GM18873 (cell line): Measurements from ENCODE around the gene FOXD3.

Experiments used
- ATAC-seq: cut with Tn5 transposase; IDR thresholded peaks from one replicate; pipeline ENCODE4 v1.9.1; 2021; ENCODE audit warnings: mild to moderate bottlenecking, moderate library complexity, moderate number of reproducible peaks; ENCODE audit not compliant: unreplicated experiment, low FRiP score

FOXD3 gene

DNA sequence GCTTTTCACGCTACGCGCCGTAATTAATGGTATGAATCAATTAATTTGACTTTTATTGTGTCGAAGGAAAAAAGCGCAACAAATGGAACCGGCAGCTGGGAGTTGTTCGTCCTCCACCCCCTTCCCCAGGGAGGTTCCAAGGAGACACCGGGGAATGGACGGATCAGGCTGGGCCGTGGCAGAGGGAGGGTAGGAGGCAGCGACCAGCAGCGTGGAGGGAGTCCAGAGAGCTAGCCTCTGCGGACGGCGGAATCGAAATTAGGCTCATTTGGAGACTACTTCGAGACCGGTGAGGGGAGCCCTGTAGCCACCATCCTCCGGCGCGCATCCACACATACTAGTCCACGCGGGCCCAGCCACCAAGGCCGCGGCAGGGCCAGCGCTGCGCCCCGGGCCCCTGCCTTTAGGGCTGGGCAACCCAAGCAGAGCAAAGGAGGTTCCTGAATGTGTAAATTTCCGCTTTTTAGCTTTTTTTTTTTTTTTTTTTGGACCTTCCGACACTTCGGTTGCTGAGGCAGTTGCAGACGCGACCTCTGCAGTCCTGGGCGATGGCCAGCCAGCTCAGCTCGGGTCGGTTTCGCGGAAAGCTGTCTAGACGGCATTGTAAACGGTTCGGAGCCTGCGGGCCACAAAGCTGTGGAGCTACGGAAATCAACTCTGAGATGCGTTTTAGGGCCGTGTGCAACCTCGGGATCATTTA lies 2.2 kb upstream of the FOXD3 start:
- ATAC-seq = no peak

DNA sequence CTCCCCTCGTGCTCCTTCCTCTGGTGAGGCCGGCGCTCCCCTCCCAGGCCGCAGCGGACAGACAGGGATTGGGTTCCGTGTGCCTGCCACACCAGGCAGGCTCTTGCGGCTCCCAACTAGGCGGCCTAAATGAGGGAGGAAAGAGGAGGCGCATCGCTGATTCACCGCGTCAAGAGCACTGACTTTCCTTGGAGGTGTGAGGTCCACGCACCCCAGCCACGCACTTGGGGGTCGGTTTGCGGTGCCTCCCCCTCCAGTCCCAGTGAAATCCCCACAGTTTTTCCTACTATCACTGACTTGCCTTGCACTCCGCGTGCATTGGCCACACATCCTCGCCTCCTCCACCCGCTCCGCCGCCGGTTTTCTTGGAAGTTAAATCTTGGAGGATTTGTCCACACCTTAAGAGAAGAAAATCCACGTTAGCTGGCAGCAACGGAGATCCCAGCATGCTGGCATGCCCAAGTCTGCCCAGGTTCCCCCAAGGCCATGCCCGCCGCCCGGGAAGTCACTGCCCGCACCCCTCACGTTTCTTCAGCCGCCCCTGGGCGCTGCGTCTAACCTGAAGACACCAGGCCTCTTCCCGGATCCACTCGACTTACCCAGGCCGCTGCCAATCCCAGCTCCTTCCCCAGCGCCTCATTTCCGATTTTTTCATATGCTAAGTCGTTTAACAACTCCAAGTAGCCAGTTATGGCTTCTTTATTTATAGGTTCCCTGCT lies 1.1 kb upstream of the FOXD3 start:
- no peak for ATAC-seq

DNA sequence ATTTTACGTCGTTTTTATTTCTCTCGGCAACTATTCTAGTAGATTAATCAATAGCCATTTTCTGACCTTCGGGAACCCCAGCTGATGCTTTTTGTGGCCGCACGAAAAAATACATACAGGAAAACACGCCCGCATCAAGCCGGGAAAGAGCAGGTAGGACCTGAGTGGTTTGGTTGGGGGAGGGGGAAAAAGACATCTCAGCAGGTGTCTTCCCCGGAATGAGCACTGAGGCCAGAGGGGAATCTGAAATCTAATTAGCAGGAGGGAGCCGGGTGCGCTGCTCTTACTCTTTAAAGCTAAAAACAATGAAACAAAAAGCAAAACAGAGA lies 618 bp upstream of the FOXD3 start:
- ATAC-seq = no peak

DNA sequence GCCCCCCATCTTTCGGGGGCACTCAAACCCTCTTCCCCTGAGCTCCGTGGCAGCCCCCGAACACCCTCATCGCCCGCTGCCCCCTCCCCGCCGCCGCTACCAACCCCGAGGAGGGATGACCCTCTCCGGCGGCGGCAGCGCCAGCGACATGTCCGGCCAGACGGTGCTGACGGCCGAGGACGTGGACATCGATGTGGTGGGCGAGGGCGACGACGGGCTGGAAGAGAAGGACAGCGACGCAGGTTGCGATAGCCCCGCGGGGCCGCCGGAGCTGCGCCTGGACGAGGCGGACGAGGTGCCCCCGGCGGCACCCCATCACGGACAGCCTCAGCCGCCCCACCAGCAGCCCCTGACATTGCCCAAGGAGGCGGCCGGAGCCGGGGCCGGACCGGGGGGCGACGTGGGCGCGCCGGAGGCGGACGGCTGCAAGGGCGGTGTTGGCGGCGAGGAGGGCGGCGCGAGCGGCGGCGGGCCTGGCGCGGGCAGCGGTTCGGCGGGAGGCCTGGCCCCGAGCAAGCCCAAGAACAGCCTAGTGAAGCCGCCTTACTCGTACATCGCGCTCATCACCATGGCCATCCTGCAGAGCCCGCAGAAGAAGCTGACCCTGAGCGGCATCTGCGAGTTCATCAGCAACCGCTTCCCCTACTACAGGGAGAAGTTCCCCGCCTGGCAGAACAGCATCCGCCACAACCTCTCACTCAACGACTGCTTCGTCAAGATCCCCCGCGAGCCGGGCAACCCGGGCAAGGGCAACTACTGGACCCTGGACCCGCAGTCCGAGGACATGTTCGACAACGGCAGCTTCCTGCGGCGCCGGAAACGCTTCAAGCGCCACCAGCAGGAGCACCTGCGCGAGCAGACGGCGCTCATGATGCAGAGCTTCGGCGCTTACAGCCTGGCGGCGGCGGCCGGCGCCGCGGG lies 837 bp downstream of the FOXD3 start:
- ATAC-seq = no peak

DNA sequence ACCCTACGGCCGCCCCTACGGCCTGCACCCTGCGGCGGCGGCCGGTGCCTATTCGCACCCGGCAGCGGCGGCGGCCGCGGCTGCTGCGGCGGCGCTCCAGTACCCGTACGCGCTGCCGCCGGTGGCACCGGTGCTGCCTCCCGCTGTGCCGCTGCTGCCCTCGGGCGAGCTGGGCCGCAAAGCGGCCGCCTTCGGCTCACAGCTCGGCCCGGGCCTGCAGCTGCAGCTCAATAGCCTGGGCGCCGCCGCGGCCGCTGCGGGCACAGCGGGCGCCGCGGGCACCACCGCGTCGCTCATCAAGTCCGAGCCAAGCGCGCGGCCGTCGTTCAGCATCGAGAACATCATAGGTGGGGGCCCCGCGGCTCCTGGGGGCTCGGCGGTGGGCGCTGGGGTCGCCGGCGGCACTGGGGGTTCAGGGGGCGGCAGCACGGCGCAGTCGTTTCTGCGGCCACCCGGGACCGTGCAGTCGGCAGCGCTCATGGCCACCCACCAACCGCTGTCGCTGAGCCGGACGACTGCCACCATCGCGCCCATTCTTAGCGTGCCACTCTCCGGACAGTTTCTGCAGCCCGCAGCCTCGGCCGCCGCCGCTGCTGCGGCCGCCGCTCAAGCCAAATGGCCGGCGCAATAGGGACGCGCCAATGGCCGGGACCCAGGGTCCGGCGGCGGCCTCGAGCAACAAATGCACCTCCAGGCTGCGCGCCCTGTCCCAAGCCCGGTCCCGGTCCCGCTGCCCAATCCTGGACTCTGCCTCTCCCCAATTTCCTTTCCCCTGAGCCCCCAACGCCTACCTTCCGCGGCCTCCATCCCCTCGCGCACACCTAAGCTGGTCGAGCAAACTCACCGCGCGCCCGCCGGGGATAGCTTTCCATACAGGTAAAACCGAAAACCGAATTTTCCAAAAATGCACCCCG lies 1.8 kb downstream of the FOXD3 start:
- ATAC-seq = no peak

DNA sequence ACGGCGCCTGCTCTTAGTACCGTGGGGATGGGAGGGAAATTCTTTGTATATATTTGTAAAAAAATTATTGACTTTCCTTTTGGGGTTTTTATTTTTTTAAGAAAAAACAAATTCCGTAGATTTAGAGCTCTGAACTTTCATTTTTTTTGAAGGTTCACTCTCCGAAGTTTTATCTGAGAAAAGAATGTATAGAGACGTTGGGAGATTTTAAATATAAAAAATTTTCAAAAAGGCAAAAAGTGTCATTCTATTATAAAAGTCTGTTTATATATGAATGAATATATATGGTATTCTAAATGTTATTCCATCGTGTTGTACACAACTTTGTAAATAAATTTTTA lies 2.4 kb downstream of the FOXD3 start:
- ATAC-seq = no peak

DNA sequence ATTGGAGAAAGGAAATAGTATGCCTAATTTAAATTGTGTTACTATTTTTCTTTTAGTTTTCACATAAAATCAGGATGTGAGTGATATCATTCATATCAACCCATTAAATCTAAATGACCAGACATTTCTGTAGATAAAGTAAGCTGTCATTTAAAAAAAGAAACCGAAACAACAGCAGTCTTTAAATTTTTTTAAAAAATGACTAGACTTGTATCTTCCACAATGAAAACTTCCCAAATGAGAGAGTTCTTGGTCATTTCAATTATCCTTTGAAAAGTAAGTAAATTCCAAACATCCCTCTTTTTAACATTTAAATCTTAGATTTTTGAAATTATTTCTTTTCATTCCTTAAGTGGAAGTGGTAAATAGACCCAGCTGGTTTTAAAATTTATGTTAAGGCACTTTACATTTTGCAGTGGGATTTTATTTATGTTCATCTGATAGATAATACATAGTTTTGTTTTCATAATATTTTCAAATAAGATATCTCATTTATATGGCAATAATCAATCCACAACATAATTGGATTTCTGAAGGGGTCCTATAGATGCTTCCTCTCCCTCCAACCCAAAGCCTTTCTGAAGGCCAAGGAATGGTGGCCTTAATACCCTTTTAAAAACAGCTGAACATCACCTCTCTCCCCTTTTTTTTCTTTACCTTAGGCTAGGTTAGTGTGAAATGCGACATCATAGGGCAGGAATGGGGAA lies 3.1 kb downstream of the FOXD3 start:
- ATAC-seq = no peak

DNA sequence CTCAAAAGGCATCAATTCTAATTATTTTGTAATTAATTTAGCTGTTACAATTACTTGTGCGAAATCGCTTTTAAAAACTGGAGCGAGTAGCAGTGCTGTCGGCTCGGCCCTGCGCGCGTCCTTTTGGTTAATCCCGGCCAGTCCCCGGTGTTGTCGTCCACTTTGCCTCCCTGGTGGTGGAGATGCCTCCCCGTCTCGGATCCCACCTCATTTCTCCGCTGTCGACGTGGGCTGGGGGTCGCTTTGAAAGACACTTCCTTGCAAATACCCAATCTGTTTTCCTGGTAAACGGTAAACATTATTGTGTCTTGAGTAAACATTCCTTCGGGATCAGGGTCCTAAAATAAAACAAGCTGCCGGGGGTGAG lies 3.7 kb downstream of the FOXD3 start:
- no peak for ATAC-seq

DNA sequence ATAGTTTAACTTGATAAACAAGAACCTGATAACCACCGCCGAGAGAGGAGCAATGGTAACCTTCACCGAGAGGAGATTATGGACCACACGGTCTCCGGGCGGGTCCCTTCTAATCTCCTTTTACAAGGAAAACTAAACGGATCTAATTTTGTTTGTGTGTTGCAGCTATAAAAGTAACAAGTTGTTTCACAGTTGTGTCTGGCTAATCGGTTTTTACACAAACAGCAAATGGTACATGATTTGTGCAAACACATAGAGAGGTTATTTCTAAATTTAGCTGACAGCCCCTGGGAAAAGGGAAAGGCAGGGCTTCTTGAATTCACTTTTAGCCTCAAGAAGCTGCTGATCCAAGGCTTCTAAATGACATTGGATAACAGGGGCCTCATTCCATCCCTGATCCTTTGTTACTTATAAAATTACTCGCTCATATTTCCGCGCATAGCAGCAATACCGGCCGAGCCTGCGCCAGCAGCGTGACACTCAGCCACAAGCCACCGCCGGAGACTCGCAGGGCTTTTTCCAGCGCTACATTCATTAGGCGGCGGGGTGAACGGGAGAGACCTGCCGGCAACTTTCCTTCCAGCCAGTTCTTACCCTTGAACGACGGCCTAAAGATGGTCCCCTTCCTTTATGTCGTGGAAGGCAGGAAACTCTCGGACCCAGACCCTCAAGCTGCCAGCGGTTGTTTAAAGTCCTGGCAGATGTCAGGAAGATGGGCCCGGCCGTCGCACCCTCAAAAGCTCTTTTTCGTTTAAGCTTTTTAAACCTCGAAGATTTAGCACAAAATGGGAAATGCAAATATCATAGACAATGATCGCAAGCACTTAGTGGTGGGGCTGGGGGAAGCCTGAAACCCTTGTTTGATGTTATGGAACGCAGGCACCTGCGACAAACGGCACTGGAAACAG lies 4.4 kb downstream of the FOXD3 start:
- no peak for ATAC-seq

DNA sequence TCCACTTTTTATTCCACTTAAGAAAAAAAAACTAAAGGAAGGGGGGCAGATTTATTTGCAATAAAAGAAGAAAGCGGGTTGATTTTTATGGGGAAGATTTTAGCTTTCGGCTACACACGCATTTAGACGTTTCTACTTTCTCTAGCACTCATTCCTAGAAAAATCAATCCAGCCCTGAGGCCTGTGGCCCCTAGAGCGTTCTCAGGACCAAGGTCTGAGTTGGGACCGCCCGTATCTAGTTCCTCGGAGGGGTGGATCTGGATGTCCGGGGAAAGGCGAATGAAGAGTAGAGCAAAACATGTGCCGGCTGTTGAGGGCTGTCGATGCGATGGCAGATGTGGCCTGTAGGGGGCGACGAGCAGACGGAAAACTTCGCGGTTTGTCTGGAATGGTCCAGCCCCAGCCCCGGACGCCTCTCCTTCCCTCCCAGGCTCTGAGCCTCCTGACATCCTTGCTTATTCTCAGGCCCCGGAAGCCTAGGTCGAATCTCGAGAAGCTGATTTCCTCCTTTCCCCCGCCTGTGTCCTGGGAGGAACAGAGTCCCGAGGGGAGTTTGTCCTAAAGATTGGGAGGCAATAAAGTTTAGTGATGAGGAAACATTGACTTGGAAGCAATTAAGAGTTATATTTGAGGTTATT lies 5.2 kb downstream of the FOXD3 start:
- ATAC-seq = no peak

DNA sequence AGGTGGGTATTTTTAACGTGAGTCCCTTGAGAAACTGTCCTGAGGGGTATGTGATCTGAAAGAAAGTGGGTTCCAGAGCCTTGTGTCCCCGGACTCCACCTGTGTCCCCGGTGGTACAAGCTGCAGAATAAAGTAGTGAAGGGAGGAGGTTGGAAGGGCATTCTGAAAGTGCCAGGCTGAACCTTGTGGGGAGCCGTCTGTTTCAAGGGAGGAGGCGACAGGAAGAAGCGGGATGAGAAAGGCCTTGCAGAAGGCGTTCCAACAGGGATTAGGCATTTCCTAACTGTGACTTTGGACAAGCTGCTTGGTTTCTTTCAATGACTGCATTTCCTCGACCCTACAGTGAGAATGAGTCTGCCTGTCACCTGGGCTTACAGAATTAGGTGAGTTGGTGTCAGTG lies 5.8 kb downstream of the FOXD3 start:
- no peak for ATAC-seq

DNA sequence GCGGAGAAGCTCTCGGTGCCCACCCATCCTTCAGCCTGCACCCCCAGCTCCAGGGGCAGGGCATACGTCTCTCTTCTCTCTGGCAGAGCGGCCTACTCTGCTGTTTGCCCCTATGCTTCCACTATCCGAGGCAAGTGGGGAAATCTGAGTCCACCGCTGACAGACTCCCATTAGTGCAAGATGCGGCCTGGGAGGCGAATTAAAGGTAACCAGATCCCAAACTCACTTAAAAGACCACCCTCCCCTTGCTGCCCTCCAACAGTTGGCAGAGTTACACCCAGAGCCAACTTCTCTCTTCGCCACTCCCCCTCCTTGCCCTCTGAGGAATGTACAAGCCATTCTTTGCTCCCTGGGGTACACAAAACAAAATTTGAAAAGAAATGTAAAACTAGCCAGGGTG lies 6.4 kb downstream of the FOXD3 start:
- no peak for ATAC-seq

DNA sequence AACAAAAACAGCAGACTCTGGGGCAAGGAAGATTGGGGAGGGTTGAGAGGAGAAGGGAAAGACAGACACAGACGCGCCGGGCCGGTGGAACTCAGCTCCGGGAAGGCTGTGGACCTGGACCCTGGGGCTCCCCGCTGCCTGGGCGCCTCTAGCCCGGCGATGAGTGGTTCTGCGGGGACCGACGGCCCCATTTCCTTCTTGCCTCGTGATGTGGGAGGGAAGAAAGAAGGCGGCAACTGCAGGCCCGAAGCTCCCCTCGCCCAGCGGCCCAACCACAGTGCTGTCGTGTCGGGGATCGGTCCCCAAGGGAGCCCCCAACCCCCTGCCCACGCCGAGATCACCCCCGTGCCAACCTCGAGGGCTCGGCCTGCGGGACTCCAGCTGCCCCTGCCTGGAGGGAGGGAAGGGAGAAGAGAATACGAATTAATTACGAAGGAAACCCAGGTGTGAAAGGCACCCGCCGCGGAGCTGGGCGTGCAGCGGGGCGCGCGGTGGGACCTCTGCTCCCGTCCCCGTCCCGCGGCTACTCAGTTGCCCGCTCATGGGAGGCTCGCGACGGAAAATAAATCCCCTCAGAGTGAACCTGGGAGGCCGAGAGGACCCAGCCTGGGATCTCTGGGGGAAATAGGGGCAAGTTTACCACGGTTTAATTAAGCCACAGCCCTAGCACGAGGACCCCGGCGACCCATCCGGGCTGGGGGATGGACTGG lies 7.4 kb downstream of the FOXD3 start:
- ATAC-seq = no peak

DNA sequence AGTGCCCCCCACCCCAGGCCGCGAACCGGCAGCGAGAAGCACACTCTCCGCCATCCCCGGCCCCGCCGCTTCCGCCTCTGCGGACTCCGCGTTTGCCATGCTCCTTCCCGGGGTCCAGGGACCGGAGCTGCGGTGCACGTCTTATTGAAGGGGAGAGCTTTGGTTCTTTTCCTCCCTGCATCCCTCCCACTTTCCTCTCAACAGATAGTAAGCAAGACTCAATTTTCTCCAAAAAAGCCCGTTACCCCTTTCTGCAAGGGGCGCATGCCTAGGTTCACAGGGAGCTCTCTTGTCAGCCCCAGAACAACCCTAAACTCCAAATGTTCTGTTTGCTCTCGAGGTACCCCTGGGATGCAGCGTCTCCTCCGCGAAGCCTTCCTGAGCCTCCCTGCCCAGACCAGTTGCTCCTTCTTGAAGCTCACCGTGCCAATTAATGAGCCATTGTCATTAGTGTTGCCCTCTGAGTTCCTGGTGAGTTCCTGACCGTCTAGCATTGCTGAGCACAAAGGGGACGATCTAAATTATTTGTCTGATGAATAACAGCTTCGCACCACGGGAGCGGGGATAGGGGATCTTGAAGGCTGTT lies 8.1 kb downstream of the FOXD3 start:
- ATAC-seq = no peak

DNA sequence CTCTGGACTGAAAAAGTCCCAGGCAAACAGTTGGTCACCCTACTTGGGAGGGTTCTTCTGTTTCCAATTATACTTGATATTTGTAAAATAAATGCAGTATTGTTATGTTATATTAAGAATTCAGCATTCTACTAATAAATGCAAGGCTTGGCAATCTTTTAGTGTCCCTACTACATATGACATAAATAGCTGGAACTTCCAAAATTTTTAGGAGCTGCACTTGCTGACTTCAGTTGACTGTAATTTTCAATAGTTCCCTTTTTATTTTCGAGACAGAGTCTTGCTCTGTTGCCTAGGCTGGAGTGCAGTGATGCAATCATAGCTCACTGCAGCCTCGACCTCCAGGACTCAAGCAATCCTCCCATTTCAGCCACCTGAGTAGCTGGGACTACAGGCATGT lies 20.0 kb downstream of the FOXD3 start:
- no peak for ATAC-seq

DNA sequence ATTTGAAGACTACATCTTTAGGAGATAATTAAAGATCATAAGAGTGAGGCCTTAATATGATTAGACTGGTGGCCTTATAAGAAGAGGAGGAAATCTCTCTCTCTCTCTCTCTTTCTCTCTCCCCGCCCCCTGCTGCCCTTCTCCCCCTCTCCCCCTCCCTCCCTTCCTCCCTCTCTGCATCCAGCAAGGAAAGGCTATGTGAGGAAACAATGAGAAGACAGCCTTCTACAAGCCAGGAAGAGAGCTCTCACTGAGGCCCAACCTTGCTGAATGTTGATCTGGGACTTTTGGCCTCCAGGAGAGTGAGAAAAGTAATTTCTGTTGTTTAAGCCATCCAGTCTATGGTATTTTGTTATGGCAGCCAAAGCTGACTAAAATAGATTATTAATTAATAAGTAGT lies 21.6 kb downstream of the FOXD3 start:
- no peak for ATAC-seq

DNA sequence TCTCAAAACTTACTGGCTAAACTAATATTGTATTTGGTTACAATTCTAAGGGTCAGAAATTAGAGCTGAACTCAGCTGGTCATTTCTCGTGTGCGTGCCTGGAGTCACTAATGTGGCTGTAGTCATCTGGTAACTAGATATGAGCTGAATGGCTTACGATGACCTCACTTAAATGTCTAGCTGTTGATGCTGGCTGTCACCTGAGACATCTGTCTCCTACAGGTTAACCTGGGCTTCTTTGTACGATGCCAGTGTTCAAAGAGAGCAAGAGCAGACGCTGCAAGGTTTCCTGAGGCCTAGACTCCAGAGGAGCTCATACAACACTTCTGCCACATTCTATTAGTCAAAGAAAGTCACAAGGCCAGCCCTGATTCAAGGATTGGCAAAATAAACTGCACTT lies 28.0 kb downstream of the FOXD3 start:
- no peak for ATAC-seq

DNA sequence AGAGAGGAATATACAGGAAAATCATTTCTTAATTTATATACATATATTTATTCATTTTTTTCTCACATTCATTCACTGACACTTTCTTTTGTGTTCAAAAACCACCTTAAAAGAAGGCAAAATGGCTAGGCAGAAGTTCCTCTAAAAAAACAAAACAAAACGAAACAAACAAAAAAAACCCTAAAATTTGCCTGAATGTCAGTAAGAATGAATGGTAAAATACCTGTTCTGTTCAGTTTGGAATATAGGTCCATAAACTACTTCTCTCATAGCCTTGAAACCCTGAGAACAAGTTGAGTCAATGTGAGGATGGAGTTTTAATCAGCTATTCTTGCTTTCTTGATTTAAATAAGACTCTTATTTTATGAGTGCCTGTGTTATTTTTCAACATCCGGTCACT lies 30.4 kb downstream of the FOXD3 start:
- ATAC-seq = no peak
